ENCODE data around the gene SRP54. TPM values are rescaled to one million over a fixed set of nuclear protein-coding genes. Genes with fewer than 3 reads are reported as not detected.

The SRP54 gene
- total RNA-seq, 1 experiment from 2014 or later = 75.5 TPM

DNA sequence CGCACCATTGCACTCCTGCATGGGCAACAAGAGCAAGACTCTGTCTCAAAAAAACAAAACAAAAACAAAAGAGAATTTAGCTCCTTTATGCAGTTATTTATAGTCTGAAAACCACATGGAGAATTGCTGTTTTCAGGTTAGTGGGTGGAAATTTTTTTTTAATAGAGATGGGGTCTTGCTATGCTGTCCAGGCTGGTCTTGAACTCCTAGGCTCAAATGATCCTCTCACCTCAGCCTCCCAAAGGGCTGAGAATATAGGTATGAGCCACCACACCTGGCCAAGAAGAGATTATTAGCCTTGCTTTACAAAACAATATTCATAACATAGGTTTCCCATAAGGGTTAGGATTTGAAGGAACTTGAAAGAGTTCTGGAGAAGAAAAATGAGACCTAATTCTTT, 12.1 kb upstream of the SRP54 start:
- Histone ChIP-seq H2AFZ (ENCODE audit: low read length) (no peak overlapping the region), H3K9me3 (ENCODE audit: low read length) (no peaks in the 10 kb centered on the region), H3K79me2 (ENCODE audit: low read length) (peaks cover 13% of the 10 kb centered on the region; the same call in 1 of the 2 replicates), H3K4me1 (ENCODE audit: insufficient read depth, low read length) (peaks cover 15% of the 10 kb centered on the region), H3K9me2 (replicated peaks; ENCODE audit: low read length) (no peaks in the 10 kb centered on the region), H3K27me3 (ENCODE audit: low read length) (no peaks in the 10 kb centered on the region), H3K4me3 (ENCODE audit: low read length) (no peak overlapping the region), H3K27ac (ENCODE audit: low read length) (no peak overlapping the region), H3K36me3 (ENCODE audit: low read depth, low read length) (no peaks in the 10 kb centered on the region), H4K20me1 (ENCODE audit: low read length) (no peaks in the 10 kb centered on the region), H3K9ac (ENCODE audit: low read length) (no peak overlapping the region), H3F3A (ENCODE audit: low read length, unreplicated experiment) (no peaks in the 10 kb centered on the region), H3K4me2 (ENCODE audit: low read length) (no peak overlapping the region)
- no TSS peak for BruUV-seq (replicated peaks)
- ChIA-PET POLR2A (ENCODE audit: unreplicated experiment) (no interaction called here), CTCF (no interaction called here)
- DNase-seq (no peak), ATAC-seq (no peak)
- no peak for TF ChIP-seq EZH2 (IDR thresholded peaks at IDR 0.05; ENCODE audit: low read length, unreplicated experiment)
- no peak for TF ChIP-seq EZH2phosphoT487 (IDR thresholded peaks at IDR 0.05; ENCODE audit: borderline replicate concordance, low read length)
- TF ChIP-seq, protein P1, sequence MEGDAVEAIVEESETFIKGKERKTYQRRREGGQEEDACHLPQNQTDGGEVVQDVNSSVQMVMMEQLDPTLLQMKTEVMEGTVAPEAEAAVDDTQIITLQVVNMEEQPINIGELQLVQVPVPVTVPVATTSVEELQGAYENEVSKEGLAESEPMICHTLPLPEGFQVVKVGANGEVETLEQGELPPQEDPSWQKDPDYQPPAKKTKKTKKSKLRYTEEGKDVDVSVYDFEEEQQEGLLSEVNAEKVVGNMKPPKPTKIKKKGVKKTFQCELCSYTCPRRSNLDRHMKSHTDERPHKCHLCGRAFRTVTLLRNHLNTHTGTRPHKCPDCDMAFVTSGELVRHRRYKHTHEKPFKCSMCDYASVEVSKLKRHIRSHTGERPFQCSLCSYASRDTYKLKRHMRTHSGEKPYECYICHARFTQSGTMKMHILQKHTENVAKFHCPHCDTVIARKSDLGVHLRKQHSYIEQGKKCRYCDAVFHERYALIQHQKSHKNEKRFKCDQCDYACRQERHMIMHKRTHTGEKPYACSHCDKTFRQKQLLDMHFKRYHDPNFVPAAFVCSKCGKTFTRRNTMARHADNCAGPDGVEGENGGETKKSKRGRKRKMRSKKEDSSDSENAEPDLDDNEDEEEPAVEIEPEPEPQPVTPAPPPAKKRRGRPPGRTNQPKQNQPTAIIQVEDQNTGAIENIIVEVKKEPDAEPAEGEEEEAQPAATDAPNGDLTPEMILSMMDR (conservative IDR thresholded peaks at IDR 0.05; ENCODE audit: low read depth, low read length) = no peak
- intact Hi-C loops (cut with micrococcal nuclease) = no loop called here

DNA sequence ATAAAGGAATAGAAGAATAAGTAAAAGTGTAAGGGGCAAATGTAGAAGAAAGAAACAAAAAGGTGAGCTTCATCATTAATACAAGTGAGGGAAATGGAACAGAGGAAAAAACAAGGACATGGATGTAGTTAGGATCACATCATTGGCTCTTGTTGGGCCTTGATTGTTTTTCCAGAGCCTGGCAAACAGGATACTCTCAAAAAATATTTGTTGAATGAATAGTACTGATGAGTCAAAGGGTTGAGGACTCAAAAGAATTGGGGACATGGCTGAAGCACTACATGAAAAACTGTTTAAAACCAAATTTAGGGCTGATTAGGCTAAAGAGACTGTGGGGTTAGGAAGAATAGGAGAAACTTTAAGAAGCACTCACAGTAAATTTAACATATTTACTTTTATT, 11.4 kb upstream of the SRP54 start:
- POLR2A ChIA-PET (ENCODE audit: unreplicated experiment) = no interaction called here
- peak; percentile 88 for ATAC-seq
- Histone ChIP-seq H2AFZ (ENCODE audit: low read length) (no peak overlapping the region), H3K27me3 (ENCODE audit: low read length) (no peaks in the 10 kb centered on the region), H3K27ac (ENCODE audit: low read length) (no peak overlapping the region), H3K79me2 (ENCODE audit: low read length) (peaks cover 15% of the 10 kb centered on the region; the same call in 1 of the 2 replicates), H3K4me2 (ENCODE audit: low read length) (no peak overlapping the region), H3F3A (ENCODE audit: low read length, unreplicated experiment) (no peaks in the 10 kb centered on the region), H3K4me1 (ENCODE audit: insufficient read depth, low read length) (peaks cover 15% of the 10 kb centered on the region), H4K20me1 (ENCODE audit: low read length) (no peaks in the 10 kb centered on the region), H3K4me3 (ENCODE audit: low read length) (no peak overlapping the region), H3K9me3 (ENCODE audit: low read length) (no peaks in the 10 kb centered on the region), H3K9ac (ENCODE audit: low read length) (no peak overlapping the region), H3K36me3 (ENCODE audit: low read depth, low read length) (no peaks in the 10 kb centered on the region), H3K9me2 (replicated peaks; ENCODE audit: low read length) (no peaks in the 10 kb centered on the region)
- intact Hi-C loops (cut with micrococcal nuclease) = no loop called here
- BruUV-seq (replicated peaks) = no TSS peak
- no peak for TF ChIP-seq EZH2phosphoT487 (IDR thresholded peaks at IDR 0.05; ENCODE audit: borderline replicate concordance, low read length)
- TF ChIP-seq, protein P1 (conservative IDR thresholded peaks at IDR 0.05; ENCODE audit: low read depth, low read length) = no peak
- no peak for TF ChIP-seq EZH2 (IDR thresholded peaks at IDR 0.05; ENCODE audit: low read length, unreplicated experiment)
- CTCF ChIA-PET = no interaction called here
- peak; percentile 63 for DNase-seq

DNA sequence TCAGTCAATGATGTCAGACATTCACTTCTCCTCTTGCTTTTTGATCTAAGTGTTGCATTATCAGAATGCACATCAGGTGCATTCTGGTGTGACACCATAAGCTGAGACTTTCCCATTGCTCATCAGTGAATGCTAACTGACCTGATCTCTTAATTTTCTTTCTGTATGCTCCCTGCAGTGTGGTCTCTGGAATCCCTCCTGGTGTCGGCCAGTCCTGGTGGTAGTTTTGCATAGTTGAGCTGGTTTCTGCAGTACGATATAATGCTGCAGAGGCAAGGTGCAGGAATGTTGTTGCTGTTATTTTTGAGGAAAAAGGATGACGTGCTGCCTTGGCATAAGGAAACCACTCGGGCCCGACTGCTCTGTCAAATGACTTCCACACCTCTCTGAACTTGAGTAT, 11.0 kb upstream of the SRP54 start:
- ATAC-seq = peak; percentile 38

More for the DNA sequence above, 11.0 kb upstream of the SRP54 start:
- POLR2A ChIA-PET (ENCODE audit: unreplicated experiment) = no interaction called here
- no peaks in the 10 kb centered on the region for H3K36me3 ChIP-seq (ENCODE audit: low read depth, low read length)
- H3K9ac ChIP-seq (ENCODE audit: low read length) = no peak overlapping the region
- peaks cover 15% of the 10 kb centered on the region; the same call in 1 of the 2 replicates for H3K79me2 ChIP-seq (ENCODE audit: low read length)
- H3K4me2 ChIP-seq (ENCODE audit: low read length) = no peak overlapping the region
- H3K9me2 ChIP-seq (replicated peaks; ENCODE audit: low read length) = no peaks in the 10 kb centered on the region
- H3K9me3 ChIP-seq (ENCODE audit: low read length) = no peaks in the 10 kb centered on the region
- no peaks in the 10 kb centered on the region for H3F3A ChIP-seq (ENCODE audit: low read length, unreplicated experiment)
- H3K4me3 ChIP-seq (ENCODE audit: low read length) = no peak overlapping the region
- CTCF ChIA-PET = no interaction called here
- intact Hi-C loops (cut with micrococcal nuclease) = no loop called here
- no TSS peak for BruUV-seq (replicated peaks)
- TF ChIP-seq, protein P1 (conservative IDR thresholded peaks at IDR 0.05; ENCODE audit: low read depth, low read length) = no peak
- TF ChIP-seq EZH2 (IDR thresholded peaks at IDR 0.05; ENCODE audit: low read length, unreplicated experiment) (no peak), EZH2phosphoT487 (IDR thresholded peaks at IDR 0.05; ENCODE audit: borderline replicate concordance, low read length) (no peak)
- no peak for DNase-seq
- H3K4me1 ChIP-seq (ENCODE audit: insufficient read depth, low read length) = peaks cover 15% of the 10 kb centered on the region
- no peaks in the 10 kb centered on the region for H4K20me1 ChIP-seq (ENCODE audit: low read length)
- H3K27ac ChIP-seq (ENCODE audit: low read length) = no peak overlapping the region
- no peak overlapping the region for H2AFZ ChIP-seq (ENCODE audit: low read length)
- no peaks in the 10 kb centered on the region for H3K27me3 ChIP-seq (ENCODE audit: low read length)
